Astrocyte of the cerebellum (primary cell): Measurements from ENCODE around the gene UST.

ENCODE experiments used
- DNase-seq: peaks from one replicate; pipeline ENCODE4 v3.0.0-alpha.2; 2011; ENCODE audit warnings: low read depth
- H3K4me3 ChIP-seq: 2 replicates; pipeline ENCODE4 v1.5.1; 2011; ENCODE audit warnings: mild to moderate bottlenecking, low read depth, low read length, moderate library complexity
- in situ Hi-C: cut with HindIII; loops from 2 replicates; pipeline ENCODE4 v1.10.0; 2017; ENCODE audit warnings: low sequenced_read_pairs
- TF ChIP-seq, protein P1 (sequence below): IDR thresholded peaks from 2 replicates; pipeline ENCODE4 v1.5.1; 2012; ENCODE audit warnings: low read length, low read depth, moderate library complexity, mild to moderate bottlenecking; ENCODE audit errors: missing control alignments

Gene UST

DNA sequence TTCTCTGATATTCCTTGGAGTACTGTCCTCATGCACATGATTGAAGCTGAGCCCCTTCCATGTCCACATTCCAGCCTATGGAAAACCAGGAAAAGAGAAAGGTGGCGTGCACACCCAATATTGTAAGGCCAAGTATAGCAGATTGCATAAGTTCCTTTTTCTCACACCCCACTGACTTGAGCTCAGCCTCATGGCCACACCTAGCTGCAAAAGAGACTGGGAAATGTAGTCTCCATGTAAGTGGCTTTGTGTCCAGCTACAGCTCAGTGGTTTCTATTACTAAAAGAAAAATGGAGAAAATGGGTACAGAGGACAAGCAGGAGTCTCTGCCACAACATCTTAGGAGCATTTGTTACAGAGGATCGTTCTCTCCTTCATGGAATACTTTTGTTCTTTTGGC, 10.8 kb upstream of the UST start:
- no peak for DNase-seq
- no peak overlapping the region for H3K4me3 ChIP-seq
- TF ChIP-seq, protein P1, sequence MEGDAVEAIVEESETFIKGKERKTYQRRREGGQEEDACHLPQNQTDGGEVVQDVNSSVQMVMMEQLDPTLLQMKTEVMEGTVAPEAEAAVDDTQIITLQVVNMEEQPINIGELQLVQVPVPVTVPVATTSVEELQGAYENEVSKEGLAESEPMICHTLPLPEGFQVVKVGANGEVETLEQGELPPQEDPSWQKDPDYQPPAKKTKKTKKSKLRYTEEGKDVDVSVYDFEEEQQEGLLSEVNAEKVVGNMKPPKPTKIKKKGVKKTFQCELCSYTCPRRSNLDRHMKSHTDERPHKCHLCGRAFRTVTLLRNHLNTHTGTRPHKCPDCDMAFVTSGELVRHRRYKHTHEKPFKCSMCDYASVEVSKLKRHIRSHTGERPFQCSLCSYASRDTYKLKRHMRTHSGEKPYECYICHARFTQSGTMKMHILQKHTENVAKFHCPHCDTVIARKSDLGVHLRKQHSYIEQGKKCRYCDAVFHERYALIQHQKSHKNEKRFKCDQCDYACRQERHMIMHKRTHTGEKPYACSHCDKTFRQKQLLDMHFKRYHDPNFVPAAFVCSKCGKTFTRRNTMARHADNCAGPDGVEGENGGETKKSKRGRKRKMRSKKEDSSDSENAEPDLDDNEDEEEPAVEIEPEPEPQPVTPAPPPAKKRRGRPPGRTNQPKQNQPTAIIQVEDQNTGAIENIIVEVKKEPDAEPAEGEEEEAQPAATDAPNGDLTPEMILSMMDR, result no peak
- in situ Hi-C loops, result no loop called here

DNA sequence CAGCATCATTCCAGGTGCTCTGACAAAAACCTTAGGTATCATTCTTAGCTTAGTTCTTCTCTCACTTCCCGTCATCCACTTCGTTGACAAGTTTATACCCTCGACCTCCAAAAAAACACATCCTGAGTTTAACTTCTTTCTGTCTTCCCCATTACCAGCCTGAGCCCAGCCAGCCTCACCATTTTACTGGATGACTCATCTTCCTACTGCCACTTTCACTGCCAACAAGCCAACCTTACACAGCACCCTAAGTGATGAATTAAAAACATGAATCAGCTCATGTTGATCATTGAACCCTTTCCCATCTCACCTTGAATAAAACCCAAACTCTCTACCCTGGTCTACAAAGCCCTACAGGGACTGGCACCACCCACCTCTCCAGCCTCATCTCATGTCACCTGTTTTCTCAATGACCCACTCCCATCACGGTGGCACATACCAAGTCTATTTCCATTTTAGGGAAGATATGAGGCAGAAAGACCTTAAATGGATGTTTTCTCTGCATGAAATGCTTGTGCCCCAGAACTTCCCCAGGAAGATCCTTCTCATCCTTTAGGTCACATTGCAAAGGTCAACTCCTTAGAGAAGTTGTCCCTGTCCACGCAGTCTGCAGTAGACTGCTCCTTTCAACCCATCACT, 9.9 kb upstream of the UST start:
- no peak overlapping the region for H3K4me3 ChIP-seq
- in situ Hi-C loops, result no loop called here
- TF ChIP-seq, protein P1, result no peak
- DNase-seq, result no peak

DNA sequence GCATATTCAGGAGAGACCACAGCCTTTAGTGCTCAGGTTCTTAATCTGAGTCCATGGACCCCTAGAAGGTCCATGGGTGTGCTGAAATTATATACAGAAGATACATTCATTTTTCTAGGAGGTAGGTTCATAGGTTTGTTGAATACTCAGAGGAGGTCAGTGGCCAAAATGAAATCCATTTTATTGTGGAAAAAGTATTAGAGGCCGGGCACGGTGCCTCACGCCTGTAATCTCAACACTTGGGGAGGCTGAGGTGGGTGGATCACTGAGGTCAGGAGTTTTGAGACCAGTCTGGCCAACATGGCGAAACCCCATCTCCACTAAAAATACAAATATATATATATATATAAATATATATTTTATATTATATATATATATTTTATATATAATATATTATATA, 9.0 kb upstream of the UST start:
- TF ChIP-seq, protein P1, result no peak
- H3K4me3 ChIP-seq, result no peak overlapping the region
- in situ Hi-C loops, result no loop called here
- no peak for DNase-seq

DNA sequence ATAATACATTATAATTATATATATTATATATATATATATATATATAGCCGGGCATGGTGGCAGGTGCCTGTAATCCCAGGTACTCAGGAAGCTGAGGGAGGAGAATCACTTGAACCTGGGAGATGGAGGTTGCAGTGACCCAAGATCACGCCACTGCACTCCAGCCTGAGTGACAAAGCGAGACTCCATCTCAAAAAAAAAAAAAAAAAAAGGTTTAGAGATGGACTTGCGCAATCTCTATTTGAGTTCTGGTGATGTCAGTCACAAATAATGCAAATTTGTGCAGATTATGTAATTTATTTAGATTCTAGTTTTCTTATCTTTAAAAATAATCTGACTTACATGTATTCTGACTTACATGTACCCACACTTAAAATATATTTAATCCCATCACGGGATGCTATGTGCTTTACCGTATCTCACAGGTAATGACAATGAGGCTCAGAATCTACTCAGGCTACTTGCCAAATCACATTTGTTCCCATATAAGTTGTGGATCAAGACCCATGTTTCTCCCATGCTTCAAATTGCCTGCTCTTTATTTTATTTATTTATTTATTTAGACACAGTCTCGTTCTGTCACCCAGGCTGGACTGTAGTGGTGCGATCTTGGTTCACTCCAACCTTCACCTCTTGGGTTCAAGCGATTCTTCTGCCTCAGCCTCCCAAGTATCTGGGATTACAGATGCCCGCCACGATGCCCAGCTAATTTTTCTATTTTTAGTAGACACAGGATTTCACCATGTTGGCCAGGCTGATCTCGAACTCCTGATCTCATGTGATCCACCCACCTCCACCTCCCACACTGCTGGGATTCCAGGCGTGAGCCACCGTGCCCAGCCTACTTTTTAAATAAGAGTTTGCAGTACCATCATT, 7.6 kb upstream of the UST start:
- no peak overlapping the region for H3K4me3 ChIP-seq
- TF ChIP-seq, protein P1, result no peak
- no peak for DNase-seq
- in situ Hi-C loops, result no loop called here

DNA sequence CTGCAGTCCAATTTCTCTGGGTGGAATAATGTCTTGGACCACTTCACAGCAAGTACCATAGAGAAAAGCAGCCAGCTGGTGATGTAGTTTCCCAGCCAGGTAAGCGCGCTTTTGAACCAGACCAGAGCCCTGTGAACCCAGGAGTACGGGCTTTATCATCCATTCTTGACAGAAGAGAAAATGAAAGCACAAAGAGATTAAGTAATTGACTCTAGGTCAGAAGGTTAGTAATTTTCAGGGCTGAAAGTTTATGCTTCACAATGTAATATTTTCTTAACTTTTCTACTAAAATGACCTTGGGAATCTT, 7.1 kb upstream of the UST start:
- TF ChIP-seq, protein P1, result no peak
- H3K4me3 ChIP-seq, result no peak overlapping the region
- in situ Hi-C loops, result no loop called here
- DNase-seq, result no peak

DNA sequence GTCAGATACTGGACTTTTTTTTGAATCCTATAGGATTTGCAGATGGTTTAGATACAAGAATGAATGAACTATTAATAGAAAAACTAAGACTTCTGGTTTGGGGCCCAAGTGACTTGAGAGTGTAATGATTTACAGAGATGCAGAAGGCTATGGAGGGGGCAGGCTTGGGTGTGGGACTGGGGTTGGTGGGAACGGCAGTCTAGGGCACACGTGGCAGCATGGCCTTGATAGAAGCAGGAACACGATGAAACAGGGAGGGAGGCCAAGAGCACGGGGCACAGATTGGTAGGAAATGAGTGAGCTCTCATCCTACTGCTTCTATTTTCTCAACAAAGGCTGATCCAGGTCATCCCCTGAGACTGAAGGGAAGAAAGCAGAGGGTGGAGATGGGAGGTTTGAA, 3.4 kb upstream of the UST start:
- in situ Hi-C loops, result no loop called here
- no peak for DNase-seq
- TF ChIP-seq, protein P1, result no peak
- H3K4me3 ChIP-seq, result no peak overlapping the region
